ENCODE measurements around the gene PTRHD1. TPM values are rescaled to one million over a fixed set of nuclear protein-coding genes. Genes with fewer than 3 reads are reported as not detected.
A peak's percentile ranks its signal among the peaks of the same experiment; 100 is the strongest.

PTRHD1 gene
- total and polyA plus RNA-seq, 2 donors from 2014 or later: 21.7 to 56.4 TPM

GRCh38 chr2:24824966-24825882 lies 32.0 kb upstream of the PTRHD1 start:
- peaks cover 0 to 15% (median 2%) of the 10 kb centered on the region in 3 donors for H3K36me3 ChIP-seq (ENCODE audit: control insufficient read depth in 2 of 3, insufficient read depth in 3 of 3, low read length in 3 of 3)
- TF ChIP-seq CTCF (IDR thresholded peaks at IDR 0.05; ENCODE audit: borderline replicate concordance, extremely low read depth, insufficient read depth): peak; percentile 26
- peaks cover 0 to 6% (median 5%) of the 10 kb centered on the region in 3 donors for H3K4me1 ChIP-seq (ENCODE audit: control insufficient read depth in 2 of 3, insufficient read depth in 2 of 3, low read depth in 1 of 3, low read length in 3 of 3)
- peak in 1 of 5 donors; percentile 31 for DNase-seq
- no peak overlapping the region for H3K27ac ChIP-seq (ENCODE audit: low read depth in 2 of 2, low read length in 2 of 2)
- no peak overlapping the region for H3K9ac ChIP-seq (ENCODE audit: low read length in 3 of 3)
- FAIRE-seq: no peak
- H3K4me3 ChIP-seq (ENCODE audit: low read length in 3 of 3): no peak overlapping the region
- no peaks in the 10 kb centered on the region for H3K27me3 ChIP-seq (ENCODE audit: control insufficient read depth, insufficient read depth, low read length)
- no peaks in the 10 kb centered on the region for H3K9me3 ChIP-seq (ENCODE audit: control insufficient read depth in 2 of 3, insufficient read depth in 1 of 3, low read length in 3 of 3)
- intact Hi-C loops (cut with DNase I): loop anchor here (5.0 kb wide), 1 partner anchor 413 kb away; no protein-coding TSS in a partner anchor

- H3K36me3 ChIP-seq (ENCODE audit: control insufficient read depth in 2 of 3, insufficient read depth in 3 of 3, low read length in 3 of 3): peaks cover 0 to 16% (median 2%) of the 10 kb centered on the region in 3 donors
- DNase-seq: peak in 2 of 5 donors; percentile 20 to 42
- H3K4me1 ChIP-seq (ENCODE audit: control insufficient read depth in 2 of 3, insufficient read depth in 2 of 3, low read depth in 1 of 3, low read length in 3 of 3): peaks cover 0 to 6% (median 5%) of the 10 kb centered on the region in 3 donors
- H3K27me3 ChIP-seq (ENCODE audit: control insufficient read depth, insufficient read depth, low read length): no peaks in the 10 kb centered on the region
- H3K4me3 ChIP-seq (ENCODE audit: low read length in 3 of 3): no peak overlapping the region
- intact Hi-C loops (cut with DNase I): no loop called here
- H3K9ac ChIP-seq (ENCODE audit: low read length in 3 of 3): no peak overlapping the region
- TF ChIP-seq CTCF (IDR thresholded peaks at IDR 0.05; ENCODE audit: borderline replicate concordance, extremely low read depth, insufficient read depth): no peak
- no peak overlapping the region for H3K27ac ChIP-seq (ENCODE audit: low read depth in 2 of 2, low read length in 2 of 2)
- FAIRE-seq: no peak
- no peaks in the 10 kb centered on the region for H3K9me3 ChIP-seq (ENCODE audit: control insufficient read depth in 2 of 3, insufficient read depth in 1 of 3, low read length in 3 of 3)
Observed at GRCh38 chr2:24824071-24824588, 30.9 kb upstream of the PTRHD1 start.

- TF ChIP-seq CTCF (IDR thresholded peaks at IDR 0.05; ENCODE audit: borderline replicate concordance, extremely low read depth, insufficient read depth): no peak
- FAIRE-seq (no peak), DNase-seq (no peak)
- no peaks in the 10 kb centered on the region for H3K9me3 ChIP-seq (ENCODE audit: control insufficient read depth in 2 of 3, insufficient read depth in 1 of 3, low read length in 3 of 3)
- no peak overlapping the region for H3K27ac ChIP-seq (ENCODE audit: low read depth in 2 of 2, low read length in 2 of 2)
- H3K27me3 ChIP-seq (ENCODE audit: control insufficient read depth, insufficient read depth, low read length): no peaks in the 10 kb centered on the region
- no peaks in the 10 kb centered on the region for H3K4me1 ChIP-seq (ENCODE audit: control insufficient read depth in 2 of 3, insufficient read depth in 2 of 3, low read depth in 1 of 3, low read length in 3 of 3)
- H3K9ac ChIP-seq (ENCODE audit: low read length in 3 of 3): no peak overlapping the region
- H3K4me3 ChIP-seq (ENCODE audit: low read length in 3 of 3): no peak overlapping the region
- intact Hi-C loops (cut with DNase I): no loop called here
- H3K36me3 ChIP-seq (ENCODE audit: control insufficient read depth in 2 of 3, insufficient read depth in 3 of 3, low read length in 3 of 3): peaks cover 0 to 16% (median 2%) of the 10 kb centered on the region in 3 donors
Observed at GRCh38 chr2:24822049-24822706, 29.0 kb upstream of the PTRHD1 start.

Measured in kidney (tissue), 14 donors.